Ammon's horn (tissue), 1 donor: Measurements from ENCODE around the gene HAVCR2.

Experiments
- DNase-seq: peaks from one replicate; pipeline ENCODE4 v3.0.0-alpha.2; 2016; ENCODE audit warnings: low spot score

HAVCR2 gene

GRCh38 chr5:157045601-157046000 lies 63.2 kb downstream of the HAVCR2 start:
- no peak for DNase-seq

GRCh38 chr5:157038568-157039187 lies 70.2 kb downstream of the HAVCR2 start:
- DNase-seq = no peak
